ENCODE measurements around the gene DMRT1.

DMRT1 gene

GRCh38 chr9:841371-842209 lies at the start of gene DMRT1:
Gene DMRT1 (plus strand): TSS chr9:841697. CDS start chr9:841839, 142 bp downstream.
- Histone ChIP-seq H3K4me3 (ENCODE audit: low read depth, low read length) (peak within 1 kb of the TSS; percentile 35), H3K36me3 (ENCODE audit: control insufficient read depth, insufficient read depth, low read length) (no peaks in the 10 kb centered on the region), H3K27me3 (ENCODE audit: control insufficient read depth, insufficient read depth, low read length) (peaks cover 98% of the 10 kb centered on the region), H3K4me1 (ENCODE audit: control insufficient read depth, insufficient read depth, low read length) (peaks cover 6% of the 10 kb centered on the region), H3K9ac (ENCODE audit: low read depth, low read length) (no peak within 1 kb of the TSS), H3K9me3 (ENCODE audit: control insufficient read depth, insufficient read depth, low read length) (no peaks in the 10 kb centered on the region)

- H3K9me3 ChIP-seq (ENCODE audit: control insufficient read depth, insufficient read depth, low read length): no peaks in the 10 kb centered on the region
- H3K27me3 ChIP-seq (ENCODE audit: control insufficient read depth, insufficient read depth, low read length): no peaks in the 10 kb centered on the region
- no peaks in the 10 kb centered on the region for H3K36me3 ChIP-seq (ENCODE audit: control insufficient read depth, insufficient read depth, low read length)
- H3K4me3 ChIP-seq (ENCODE audit: low read depth, low read length): no peak overlapping the region
- no peak overlapping the region for H3K9ac ChIP-seq (ENCODE audit: low read depth, low read length)
- H3K4me1 ChIP-seq (ENCODE audit: control insufficient read depth, insufficient read depth, low read length): no peaks in the 10 kb centered on the region
Observed at GRCh38 chr9:792331-793260, 48.9 kb upstream of the DMRT1 start.

GRCh38 chr9:794386-794785 lies 47.1 kb upstream of the DMRT1 start:
- Histone ChIP-seq H3K4me1 (ENCODE audit: control insufficient read depth, insufficient read depth, low read length) (no peaks in the 10 kb centered on the region), H3K36me3 (ENCODE audit: control insufficient read depth, insufficient read depth, low read length) (no peaks in the 10 kb centered on the region), H3K4me3 (ENCODE audit: low read depth, low read length) (no peak overlapping the region), H3K9ac (ENCODE audit: low read depth, low read length) (no peak overlapping the region), H3K27me3 (ENCODE audit: control insufficient read depth, insufficient read depth, low read length) (no peaks in the 10 kb centered on the region), H3K9me3 (ENCODE audit: control insufficient read depth, insufficient read depth, low read length) (no peaks in the 10 kb centered on the region)

- Histone ChIP-seq H3K36me3 (ENCODE audit: control insufficient read depth, insufficient read depth, low read length) (no peaks in the 10 kb centered on the region), H3K9ac (ENCODE audit: low read depth, low read length) (no peak overlapping the region), H3K4me3 (ENCODE audit: low read depth, low read length) (no peak overlapping the region), H3K27me3 (ENCODE audit: control insufficient read depth, insufficient read depth, low read length) (no peaks in the 10 kb centered on the region), H3K4me1 (ENCODE audit: control insufficient read depth, insufficient read depth, low read length) (no peaks in the 10 kb centered on the region), H3K9me3 (ENCODE audit: control insufficient read depth, insufficient read depth, low read length) (no peaks in the 10 kb centered on the region)
Observed at GRCh38 chr9:795869-796268, 45.6 kb upstream of the DMRT1 start.

GRCh38 chr9:800591-801150 lies 40.8 kb upstream of the DMRT1 start:
- Histone ChIP-seq H3K9me3 (ENCODE audit: control insufficient read depth, insufficient read depth, low read length) (no peaks in the 10 kb centered on the region), H3K36me3 (ENCODE audit: control insufficient read depth, insufficient read depth, low read length) (no peaks in the 10 kb centered on the region), H3K27me3 (ENCODE audit: control insufficient read depth, insufficient read depth, low read length) (no peaks in the 10 kb centered on the region), H3K4me3 (ENCODE audit: low read depth, low read length) (no peak overlapping the region), H3K9ac (ENCODE audit: low read depth, low read length) (no peak overlapping the region), H3K4me1 (ENCODE audit: control insufficient read depth, insufficient read depth, low read length) (no peaks in the 10 kb centered on the region)

- Histone ChIP-seq H3K9ac (ENCODE audit: low read depth, low read length) (no peak overlapping the region), H3K4me1 (ENCODE audit: control insufficient read depth, insufficient read depth, low read length) (no peaks in the 10 kb centered on the region), H3K4me3 (ENCODE audit: low read depth, low read length) (no peak overlapping the region), H3K9me3 (ENCODE audit: control insufficient read depth, insufficient read depth, low read length) (no peaks in the 10 kb centered on the region), H3K27me3 (ENCODE audit: control insufficient read depth, insufficient read depth, low read length) (no peaks in the 10 kb centered on the region), H3K36me3 (ENCODE audit: control insufficient read depth, insufficient read depth, low read length) (no peaks in the 10 kb centered on the region)
Observed at GRCh38 chr9:801399-802071, 40.0 kb upstream of the DMRT1 start.

GRCh38 chr9:804026-804425 lies 37.5 kb upstream of the DMRT1 start:
- no peak overlapping the region for H3K4me3 ChIP-seq (ENCODE audit: low read depth, low read length)
- no peak overlapping the region for H3K9ac ChIP-seq (ENCODE audit: low read depth, low read length)
- H3K9me3 ChIP-seq (ENCODE audit: control insufficient read depth, insufficient read depth, low read length): no peaks in the 10 kb centered on the region
- H3K27me3 ChIP-seq (ENCODE audit: control insufficient read depth, insufficient read depth, low read length): no peaks in the 10 kb centered on the region
- H3K4me1 ChIP-seq (ENCODE audit: control insufficient read depth, insufficient read depth, low read length): no peaks in the 10 kb centered on the region
- H3K36me3 ChIP-seq (ENCODE audit: control insufficient read depth, insufficient read depth, low read length): no peaks in the 10 kb centered on the region

- no peak overlapping the region for H3K9ac ChIP-seq (ENCODE audit: low read depth, low read length)
- H3K4me3 ChIP-seq (ENCODE audit: low read depth, low read length): no peak overlapping the region
- H3K36me3 ChIP-seq (ENCODE audit: control insufficient read depth, insufficient read depth, low read length): no peaks in the 10 kb centered on the region
- no peaks in the 10 kb centered on the region for H3K9me3 ChIP-seq (ENCODE audit: control insufficient read depth, insufficient read depth, low read length)
- no peaks in the 10 kb centered on the region for H3K4me1 ChIP-seq (ENCODE audit: control insufficient read depth, insufficient read depth, low read length)
- H3K27me3 ChIP-seq (ENCODE audit: control insufficient read depth, insufficient read depth, low read length): no peaks in the 10 kb centered on the region
Observed at GRCh38 chr9:805151-805550, 36.3 kb upstream of the DMRT1 start.

- Histone ChIP-seq H3K9ac (ENCODE audit: low read depth, low read length) (no peak overlapping the region), H3K9me3 (ENCODE audit: control insufficient read depth, insufficient read depth, low read length) (no peaks in the 10 kb centered on the region), H3K4me1 (ENCODE audit: control insufficient read depth, insufficient read depth, low read length) (no peaks in the 10 kb centered on the region), H3K36me3 (ENCODE audit: control insufficient read depth, insufficient read depth, low read length) (no peaks in the 10 kb centered on the region), H3K27me3 (ENCODE audit: control insufficient read depth, insufficient read depth, low read length) (no peaks in the 10 kb centered on the region), H3K4me3 (ENCODE audit: low read depth, low read length) (no peak overlapping the region)
Observed at GRCh38 chr9:806285-807156, 35.0 kb upstream of the DMRT1 start.

GRCh38 chr9:811106-811531 lies 30.4 kb upstream of the DMRT1 start:
- no peak overlapping the region for H3K4me3 ChIP-seq (ENCODE audit: low read depth, low read length)
- no peak overlapping the region for H3K9ac ChIP-seq (ENCODE audit: low read depth, low read length)
- H3K27me3 ChIP-seq (ENCODE audit: control insufficient read depth, insufficient read depth, low read length): no peaks in the 10 kb centered on the region
- no peaks in the 10 kb centered on the region for H3K9me3 ChIP-seq (ENCODE audit: control insufficient read depth, insufficient read depth, low read length)
- no peaks in the 10 kb centered on the region for H3K4me1 ChIP-seq (ENCODE audit: control insufficient read depth, insufficient read depth, low read length)
- H3K36me3 ChIP-seq (ENCODE audit: control insufficient read depth, insufficient read depth, low read length): no peaks in the 10 kb centered on the region

Measured in iPS-15b (cell line).